GM18867 (cell line): ENCODE results near the gene IL34.
"Not testable (repeated sequence)": the region's sequence is repeated elsewhere in the genome, so short reads cannot be mapped to it uniquely, and the experiment has no call there.

Source experiments
- ATAC-seq: cut with Tn5 transposase; IDR thresholded peaks from one replicate; pipeline ENCODE4 v1.9.1; 2021; ENCODE audit warnings: mild to moderate bottlenecking, moderate library complexity; ENCODE audit not compliant: unreplicated experiment

Gene IL34

DNA sequence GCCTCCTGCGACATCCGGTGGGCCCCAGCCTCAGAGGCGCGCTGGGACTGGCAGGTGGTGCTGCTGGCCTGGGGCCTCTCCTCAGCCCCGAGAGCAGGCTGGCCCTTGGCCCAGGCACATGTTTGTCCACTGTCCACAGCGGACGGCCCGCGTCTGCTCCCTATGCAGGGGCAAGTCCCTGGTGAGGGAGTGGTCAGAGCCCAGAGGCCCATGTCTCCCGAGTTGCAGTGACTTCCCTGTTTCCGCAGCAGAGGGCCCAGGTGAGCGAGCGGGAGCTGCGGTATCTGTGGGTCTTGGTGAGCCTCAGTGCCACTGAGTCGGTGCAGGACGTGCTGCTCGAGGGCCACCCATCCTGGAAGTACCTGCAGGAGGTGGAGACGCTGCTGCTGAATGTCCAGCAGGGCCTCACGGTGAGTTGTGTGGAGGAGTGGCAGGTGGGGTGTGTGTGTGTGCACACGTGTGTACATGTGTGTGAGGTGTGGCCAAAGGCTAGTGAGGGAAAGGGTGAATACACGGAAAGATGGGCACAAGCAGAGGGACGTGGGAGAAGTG, 10.4 kb downstream of the IL34 start:
- ATAC-seq = no peak

DNA sequence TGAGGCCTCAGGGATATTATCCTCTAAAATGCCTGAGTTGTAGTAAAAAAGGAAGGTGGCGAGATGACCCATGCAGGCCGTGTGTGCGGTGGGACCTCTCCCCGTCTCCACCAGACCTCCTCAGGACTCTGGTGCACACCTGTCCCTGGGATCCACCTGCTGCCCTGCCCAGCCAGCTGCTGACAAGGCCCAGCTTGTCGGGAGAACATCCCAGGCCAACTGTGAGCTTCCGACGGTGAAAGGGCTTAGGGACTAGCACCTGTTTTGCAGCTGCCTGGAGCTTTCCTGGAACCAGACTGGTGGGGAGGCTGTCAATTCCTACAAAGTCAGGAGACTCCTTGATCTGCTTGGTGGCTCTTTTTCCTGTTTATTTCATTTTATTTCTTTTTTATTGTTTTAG, 11.6 kb downstream of the IL34 start:
- no peak for ATAC-seq

DNA sequence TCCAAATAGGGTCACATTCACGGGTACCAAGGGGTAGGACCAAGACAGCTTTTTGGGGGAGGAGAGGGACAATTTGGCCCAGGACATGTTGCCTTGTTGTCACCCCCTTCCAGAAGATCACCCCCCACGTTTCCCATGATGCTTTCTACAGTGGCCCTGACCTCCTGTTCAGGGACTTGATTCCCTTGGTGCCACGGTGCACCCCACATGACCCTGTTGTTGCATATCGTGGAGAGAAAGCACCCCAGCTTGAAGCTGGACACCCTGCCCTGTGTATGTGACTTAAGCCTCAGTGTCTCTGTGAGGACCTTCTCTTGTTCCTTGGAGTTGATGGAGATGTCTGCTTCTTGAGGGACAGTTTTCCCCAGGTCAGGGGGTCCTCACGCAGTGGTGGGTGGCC, 12.6 kb downstream of the IL34 start:
- ATAC-seq = no peak

DNA sequence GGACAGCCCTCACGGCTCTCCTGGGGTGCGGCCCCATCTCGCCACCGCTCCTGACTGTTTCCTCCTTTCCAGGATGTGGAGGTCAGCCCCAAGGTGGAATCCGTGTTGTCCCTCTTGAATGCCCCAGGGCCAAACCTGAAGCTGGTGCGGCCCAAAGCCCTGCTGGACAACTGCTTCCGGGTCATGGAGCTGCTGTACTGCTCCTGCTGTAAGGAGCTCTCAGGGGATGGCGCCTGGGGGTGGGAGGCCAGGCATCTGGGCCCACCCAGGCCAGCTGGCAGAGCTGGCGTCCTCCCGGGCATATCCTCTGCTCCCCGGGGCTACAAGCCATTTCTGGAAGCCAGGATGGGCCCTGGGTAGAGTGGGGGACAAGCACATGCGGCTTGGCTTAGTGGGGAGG, 13.2 kb downstream of the IL34 start:
- ATAC-seq = no peak

DNA sequence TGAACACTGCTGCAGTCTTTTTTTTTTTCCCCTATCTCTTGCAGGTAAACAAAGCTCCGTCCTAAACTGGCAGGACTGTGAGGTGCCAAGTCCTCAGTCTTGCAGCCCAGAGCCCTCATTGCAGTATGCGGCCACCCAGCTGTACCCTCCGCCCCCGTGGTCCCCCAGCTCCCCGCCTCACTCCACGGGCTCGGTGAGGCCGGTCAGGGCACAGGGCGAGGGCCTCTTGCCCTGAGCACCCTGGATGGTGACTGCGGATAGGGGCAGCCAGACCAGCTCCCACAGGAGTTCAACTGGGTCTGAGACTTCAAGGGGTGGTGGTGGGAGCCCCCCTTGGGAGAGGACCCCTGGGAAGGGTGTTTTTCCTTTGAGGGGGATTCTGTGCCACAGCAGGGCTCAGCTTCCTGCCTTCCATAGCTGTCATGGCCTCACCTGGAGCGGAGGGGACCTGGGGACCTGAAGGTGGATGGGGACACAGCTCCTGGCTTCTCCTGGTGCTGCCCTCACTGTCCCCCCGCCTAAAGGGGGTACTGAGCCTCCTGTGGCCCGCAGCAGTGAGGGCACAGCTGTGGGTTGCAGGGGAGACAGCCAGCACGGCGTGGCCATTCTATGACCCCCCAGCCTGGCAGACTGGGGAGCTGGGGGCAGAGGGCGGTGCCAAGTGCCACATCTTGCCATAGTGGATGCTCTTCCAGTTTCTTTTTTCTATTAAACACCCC, 13.8 kb downstream of the IL34 start:
- ATAC-seq = no peak

DNA sequence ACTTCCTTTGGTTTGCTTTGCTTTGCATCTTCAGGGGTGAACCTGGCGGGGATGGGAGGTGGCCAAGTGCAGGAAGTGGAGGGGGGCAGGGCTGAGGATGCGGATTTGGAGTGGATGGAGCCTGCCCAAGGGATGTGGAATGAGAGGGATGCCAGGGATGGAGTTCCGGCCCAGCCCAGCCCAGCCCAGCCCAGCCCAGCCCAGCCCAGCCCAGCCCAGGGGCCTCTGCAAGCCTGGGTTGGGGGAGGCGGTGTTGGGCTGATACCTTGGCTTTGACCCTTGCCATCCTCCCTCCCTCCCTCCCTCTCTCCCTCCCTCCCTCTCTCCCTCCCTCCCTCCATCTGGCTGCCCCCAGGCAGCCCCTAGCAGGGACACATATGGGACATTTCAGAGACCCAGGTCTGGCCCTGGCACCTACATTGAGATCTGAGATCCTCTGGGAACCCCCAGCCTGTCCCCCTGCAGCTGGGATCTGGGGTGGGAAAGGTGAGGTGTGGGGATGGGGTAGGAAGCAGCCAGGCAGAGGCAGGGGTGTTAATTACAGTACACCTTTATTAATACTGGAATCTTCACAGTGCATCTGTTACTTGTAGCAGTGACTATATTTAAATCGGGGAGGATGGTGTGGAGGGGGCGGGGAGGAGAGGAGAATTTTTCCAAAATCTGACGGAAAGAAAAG, 14.5 kb downstream of the IL34 start:
- ATAC-seq = no peak

DNA sequence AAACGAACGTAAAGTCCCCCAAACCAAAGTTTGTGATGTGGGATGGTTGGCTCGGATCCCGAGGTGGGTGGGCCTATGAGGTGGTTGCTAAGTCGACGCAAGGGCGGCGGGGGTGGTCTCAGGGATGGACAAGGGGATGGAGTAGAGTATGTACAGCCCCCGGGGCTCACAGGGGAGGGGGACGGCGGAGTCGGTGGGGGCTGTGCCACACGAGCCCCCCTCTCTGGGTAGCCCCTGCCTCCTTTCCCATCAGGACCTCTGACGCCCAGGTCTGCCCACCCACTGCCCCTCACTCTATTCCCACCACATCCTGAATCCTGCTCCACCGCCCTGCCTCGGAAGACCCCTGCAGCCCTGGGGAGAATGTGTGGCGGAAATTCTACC, 15.2 kb downstream of the IL34 start:
- no peak for ATAC-seq

DNA sequence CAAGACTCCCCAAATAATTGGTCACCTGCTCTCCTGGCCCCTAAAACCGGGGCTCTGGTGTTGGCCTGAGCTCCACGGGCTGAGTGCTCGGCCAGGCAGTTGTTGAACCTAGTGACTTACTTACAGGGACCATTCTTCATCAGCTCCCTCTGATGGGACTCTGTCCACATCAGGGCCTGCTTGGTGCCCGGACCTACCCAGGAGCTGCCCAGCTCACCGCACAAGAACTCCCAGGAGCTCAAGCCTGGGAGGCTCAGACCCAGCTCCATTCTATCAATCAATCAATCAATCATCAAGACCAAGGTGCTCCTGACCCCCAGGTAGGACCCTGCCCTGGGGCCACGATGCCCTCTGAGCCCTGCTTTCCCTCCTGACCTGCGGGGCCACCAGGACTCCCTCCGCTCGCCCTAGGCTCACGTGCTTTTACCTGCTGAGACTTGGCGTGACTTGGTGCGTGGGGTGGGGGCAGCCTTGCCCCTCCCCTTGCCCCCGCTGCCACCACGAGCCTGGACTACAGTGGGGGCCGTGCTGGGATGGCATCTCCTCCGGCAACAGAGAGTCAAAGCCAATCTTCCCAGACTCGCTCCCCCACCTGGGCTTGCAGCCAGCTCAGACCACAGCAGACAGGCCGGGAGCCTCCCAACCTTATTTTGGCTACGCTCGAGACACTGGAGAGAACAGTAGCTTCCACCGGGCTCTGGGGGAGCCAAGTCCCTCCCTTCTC, 15.7 kb downstream of the IL34 start:
- no peak for ATAC-seq

DNA sequence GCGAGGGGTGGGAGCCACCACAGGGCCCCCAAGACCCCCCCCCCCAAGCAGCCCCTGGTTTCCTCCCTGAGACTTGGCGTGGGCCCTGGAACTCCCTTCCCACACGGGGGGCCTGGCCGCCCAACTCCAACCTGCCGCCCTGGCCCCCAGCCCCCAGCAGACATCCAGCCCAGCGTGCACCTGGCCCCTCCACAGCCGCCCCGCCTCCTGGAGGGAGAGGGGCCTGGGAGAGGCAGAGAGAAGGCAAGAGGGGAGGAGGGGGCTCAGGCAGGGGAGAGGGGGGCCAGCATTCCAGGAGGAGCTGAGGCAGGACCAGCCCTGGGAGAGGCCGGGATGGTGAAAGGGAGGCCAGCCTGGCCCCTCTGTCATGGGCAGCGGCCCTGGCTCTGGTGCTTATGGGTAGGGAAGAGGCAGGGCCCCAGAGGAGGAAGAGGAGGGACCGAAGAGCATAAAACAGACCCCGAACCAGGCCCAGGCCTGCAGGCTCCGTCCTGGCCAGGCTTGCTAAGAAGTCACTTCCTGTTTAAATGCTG, 16.7 kb downstream of the IL34 start:
- no peak for ATAC-seq

DNA sequence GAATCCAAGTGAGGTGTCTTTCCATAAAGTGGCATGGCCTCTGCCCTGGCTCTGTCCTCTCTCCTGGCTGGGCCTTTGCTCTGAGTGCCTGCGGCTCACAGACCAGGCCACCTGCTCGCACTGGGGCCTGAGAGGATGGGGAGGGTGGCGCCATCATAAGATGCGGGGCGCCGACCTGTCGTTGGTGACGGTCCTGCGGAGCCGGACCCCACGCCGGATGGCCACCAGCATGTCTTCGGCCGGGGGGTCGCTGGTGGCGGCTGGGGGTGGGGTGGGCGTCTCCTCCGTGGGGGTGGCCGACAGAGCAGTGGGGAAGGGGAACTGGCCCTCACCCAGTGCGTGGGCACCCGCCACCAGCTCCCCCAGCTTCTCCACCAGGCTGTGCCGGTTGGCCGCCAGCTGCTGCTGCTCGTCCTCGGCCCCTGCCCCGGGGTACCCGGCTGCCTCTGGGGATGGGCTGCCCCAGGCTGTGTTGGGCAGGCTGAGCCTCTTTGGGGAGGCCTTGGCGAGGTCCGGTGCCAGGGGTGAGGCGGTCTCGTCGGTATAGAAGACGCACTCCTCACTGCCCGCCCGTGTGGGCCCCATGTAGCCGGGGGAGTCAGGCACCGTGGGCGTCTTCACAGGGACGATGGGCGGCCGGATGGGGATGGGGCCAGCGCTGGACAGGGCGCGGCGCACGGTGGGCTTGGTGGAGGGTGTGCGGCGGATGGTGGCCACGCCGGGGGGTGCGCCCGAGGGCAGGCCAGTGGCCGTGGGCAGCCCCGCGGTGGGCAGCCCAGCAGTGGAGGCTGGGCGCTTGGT, 17.4 kb downstream of the IL34 start:
- no peak for ATAC-seq

DNA sequence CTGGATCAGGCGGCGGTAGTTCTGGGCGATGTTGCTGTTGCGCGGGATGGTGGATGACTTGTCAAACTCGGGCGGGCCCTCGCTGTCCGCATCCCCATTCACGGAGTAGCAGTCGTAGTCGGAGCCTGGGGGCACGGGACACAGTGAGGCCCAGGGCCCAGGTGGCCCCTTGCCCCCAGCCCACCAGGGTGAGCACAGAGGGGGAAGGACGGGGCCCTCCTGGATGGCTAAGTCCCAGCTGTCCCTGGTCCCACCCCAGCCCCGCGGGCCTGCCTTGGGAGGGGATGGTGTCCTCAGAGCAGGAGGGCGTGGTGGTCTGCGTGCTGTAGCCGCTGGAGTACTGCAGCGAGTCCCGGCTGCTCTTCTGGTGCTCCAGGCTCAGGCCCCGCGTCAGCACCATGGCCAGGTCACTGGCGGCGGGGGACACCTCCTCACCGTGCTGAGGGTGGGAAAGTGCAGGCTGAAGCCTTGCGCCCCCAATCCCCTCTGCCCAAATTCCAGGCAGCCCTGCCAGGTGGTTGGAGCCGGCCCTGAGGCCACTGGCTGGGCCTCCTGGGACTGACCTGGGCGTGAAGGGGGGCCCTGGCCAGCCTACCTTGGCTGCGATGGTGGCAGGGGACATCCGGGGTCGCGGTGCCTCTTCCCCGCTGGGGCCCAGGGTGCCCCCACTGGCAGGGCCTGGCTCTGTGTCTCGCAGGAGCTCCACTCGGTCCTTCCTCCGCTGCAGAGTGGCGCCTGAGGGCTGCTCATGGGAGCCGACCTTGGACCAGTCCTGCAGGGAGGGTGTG, 18.2 kb downstream of the IL34 start:
- no peak for ATAC-seq

DNA sequence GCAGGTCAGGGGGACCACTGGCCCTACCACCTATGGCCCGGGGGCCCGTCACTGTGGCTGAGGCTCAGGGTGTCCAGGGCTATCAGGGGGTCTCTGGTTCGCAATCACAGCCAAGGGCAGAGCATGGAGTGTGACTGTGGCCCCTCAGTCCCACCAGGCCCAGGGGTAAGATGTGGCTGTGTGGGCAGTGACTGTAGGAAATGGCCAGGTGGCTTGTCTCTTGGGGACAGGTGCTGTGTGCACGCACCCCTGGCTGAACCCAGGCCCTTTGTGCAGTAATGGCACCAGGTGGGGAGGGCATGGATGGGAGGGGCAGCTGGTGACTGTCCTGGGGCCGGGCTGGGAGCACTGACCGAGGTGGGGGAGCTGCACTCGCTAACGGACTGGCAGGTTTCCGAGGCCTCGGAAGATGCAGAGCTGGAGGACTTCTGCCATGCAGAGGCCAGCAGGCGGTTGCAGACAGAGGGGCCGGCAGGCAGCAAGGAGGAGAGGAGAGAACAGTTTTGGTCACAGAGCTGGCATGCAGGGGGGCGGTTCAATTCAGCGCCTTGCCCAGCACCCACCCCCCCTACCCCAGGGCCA, 18.8 kb downstream of the IL34 start:
- ATAC-seq = no peak

DNA sequence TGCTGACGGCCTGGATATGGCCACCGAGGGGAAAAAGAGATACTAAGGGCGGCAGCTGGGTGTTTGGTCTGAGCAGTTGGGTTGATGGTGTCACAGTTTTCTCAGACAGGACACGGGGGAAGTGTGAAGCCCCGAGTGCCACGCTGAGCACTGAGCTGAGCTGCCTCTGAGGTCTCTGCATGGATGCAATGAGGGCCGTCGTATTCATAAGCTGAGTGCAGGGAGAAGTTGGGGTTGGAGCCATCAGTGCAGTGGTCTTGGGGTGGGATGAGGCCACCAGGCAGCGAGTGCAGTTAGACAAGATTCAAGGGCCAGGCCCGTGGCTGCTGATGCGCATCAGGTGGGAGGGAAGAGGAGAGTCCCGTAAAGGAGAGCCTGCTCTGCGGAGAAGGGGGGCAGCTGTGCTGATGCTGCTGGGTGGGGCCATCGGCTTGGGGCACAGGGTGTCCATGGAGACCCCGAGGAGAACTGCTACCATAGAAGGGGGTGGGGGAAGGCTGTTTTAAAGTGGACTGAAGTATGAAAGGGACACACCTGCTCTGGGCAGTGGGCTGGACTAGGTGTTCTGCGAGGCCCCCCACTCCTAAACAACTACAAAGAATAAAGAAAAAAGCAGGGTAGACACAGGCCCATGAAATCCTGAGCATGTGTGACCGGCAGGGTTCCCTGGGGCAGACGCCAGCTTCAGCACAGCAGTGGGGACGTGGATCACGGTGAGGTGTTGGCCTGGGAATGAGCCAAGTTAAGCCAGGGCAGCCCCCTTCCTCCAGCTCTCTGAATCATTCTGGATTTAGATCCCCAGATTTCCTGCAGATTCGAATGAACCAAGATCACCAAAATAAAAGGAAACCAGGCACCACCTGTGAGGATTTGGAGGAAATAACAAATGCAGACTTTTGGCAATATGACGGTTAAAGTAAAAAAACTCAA, 19.7 kb downstream of the IL34 start:
- ATAC-seq = no peak

DNA sequence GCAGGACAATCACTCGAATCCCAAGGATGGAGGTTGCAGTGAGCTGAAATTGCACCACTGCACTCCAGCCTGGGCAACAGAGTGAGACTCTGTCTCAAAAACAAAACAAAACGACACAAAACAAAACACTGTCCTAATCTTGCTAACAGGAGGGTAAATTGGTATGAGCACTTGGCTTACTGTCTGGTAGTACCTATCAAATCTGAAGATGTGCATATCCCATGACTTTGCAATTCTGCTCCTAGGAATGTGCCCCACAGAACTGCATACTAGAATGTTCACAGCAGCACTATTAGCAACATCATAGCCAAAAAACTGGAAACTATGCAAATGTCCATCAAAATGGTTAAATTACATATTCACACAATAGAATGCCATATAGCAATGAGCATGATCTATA, 23.8 kb downstream of the IL34 start:
- ATAC-seq = no peak

DNA sequence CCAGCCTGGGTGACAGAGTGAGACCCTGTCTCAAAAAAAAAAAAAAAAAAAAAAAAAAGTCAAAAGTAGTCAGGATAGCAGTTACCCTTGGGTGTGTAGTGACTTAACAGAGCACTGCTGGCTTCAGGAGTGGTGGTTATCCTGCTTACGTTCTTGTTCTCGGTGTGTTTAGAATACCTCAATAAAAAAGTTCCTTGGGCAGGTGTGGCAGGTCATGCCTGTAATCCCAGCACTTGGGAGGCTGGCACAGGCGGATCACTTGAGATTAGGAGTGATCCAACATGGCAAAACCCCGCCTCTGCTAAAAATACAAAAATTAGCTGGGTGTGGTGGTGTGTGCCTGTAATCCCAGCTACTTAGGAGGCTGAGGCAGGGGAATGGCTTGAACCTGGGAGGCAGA, 24.6 kb downstream of the IL34 start:
- not testable (repeated sequence) for ATAC-seq

DNA sequence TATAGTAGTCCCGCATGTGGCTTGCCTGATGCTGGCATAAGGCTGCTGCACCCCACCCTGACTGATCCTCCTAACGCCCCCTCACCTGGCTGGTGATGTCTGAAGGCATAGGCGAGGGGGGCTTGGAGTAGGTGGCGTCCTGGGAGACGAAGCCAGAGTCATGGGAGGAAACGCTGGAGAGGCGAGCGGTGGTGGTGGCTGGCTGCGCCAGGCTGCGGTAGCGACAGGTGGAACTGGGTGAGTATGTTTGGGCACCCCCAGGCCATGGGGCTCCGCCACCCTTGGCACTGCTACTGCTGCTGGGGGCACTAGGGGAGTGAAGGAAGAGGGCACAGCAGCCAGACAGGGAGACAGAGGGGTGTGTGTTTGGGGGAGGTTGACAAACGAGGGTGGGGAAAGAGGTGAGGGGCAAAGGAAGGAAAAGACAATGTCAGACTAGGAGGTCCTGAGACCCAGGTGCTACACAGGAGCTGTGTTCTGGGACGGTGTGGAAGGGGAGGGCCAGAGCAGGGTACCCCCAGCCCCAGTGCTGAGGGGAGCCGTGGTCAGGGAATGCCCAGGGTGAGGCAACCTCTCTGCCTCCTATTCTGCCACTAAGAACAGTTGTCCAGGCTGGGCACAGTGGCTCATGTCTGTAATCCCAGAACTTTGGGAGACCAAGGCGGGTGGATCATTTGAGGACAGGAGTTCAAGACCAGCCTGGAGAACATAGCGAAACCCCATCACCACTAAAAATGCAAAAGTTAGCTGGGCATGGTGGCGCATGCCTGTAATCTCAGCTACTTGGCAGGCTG, 28.1 kb downstream of the IL34 start:
- no peak for ATAC-seq

DNA sequence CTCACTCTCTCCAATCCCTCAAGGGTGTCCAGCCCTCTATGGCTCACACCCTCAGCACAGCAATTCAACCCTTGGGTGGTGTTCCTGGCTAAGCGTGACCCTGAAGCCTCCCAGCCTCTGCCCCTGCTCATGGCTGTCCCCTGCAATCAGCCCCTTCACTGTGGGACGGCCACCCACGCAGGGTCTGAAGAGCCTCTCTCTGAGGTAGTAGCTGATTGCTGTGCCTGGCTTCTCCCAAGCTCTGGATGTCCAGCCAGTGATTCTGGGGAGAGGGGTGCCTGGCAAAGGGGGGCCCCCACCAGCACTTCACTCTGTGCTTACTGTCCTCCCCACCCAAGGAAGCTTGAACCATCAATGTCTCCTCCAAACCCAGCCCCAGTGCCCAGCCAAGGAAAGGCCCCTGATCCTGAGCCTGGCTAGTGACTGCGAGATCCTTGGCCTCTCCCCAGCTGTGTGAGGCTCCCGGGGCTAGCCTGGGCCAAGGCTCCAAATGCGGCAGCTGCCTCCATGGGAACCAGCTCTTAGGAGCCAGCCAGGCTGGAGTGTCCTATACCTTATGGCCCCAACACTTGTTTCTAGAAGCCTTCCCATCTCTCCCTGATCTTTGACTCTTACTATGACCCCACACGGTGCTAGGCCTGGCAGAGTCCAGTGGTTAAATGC, 29.6 kb downstream of the IL34 start:
- ATAC-seq = no peak
